WTC11 (cell line): ENCODE results near the gene SPATA19. TPM values are rescaled to one million over a fixed set of nuclear protein-coding genes. Genes with fewer than 3 reads are reported as not detected.

Experiments
- ATAC-seq: fragments of 200-7000 bp; cut with Tn5 transposase; 2 replicates; pipeline ENCODE4 v1.10.0; 2021; ENCODE audit warnings: mild to moderate bottlenecking, moderate library complexity
- CTCF ChIA-PET: fragments of 300-600 bp; sonication (Branson Sonifier 250); formaldehyde crosslinking; loops from one replicate; lab custom pipeline; 2021; ENCODE audit warnings: antibody characterized with exemption; lab: Charles Lee
- POLR2A ChIA-PET: fragments of 350-600 bp; sonication (Branson Sonifier 250); formaldehyde crosslinking; loops from one replicate; lab custom pipeline; 2021; ENCODE audit warnings: antibody characterized with exemption; lab: Charles Lee
- DNase-seq: peaks from one replicate; pipeline ENCODE4 v3.0.0; 2021; ENCODE audit warnings: low spot score
- H3K27ac Mint-ChIP-seq: 2 replicates; pipeline ENCODE4 v1.8.0; 2021; ENCODE audit warnings: mixed read lengths
- H3K27me3 Mint-ChIP-seq: 2 replicates; pipeline ENCODE4 v1.8.0; 2021; ENCODE audit warnings: low read depth, mild to moderate bottlenecking, moderate library complexity, mixed read lengths
- H3K36me3 Mint-ChIP-seq: 2 replicates; pipeline ENCODE4 v1.8.0; 2021; ENCODE audit warnings: mixed read lengths
- H3K4me1 Mint-ChIP-seq: 2 replicates; pipeline ENCODE4 v1.8.0; 2022; ENCODE audit warnings: mixed read lengths
- H3K4me3 Mint-ChIP-seq: 2 replicates; pipeline ENCODE4 v1.8.0; 2021; ENCODE audit warnings: mild to moderate bottlenecking, moderate library complexity, mixed read lengths
- H3K9me3 Mint-ChIP-seq: 2 replicates; pipeline ENCODE4 v1.8.0; 2021; ENCODE audit warnings: mixed read lengths
- FOXP1 ChIP-seq: sonication (generic); formaldehyde crosslinking; IDR thresholded peaks from 2 replicates; pipeline ENCODE4 v1.8.0; 2022; ENCODE audit warnings: missing genetic modification reagents, mild to moderate bottlenecking, moderate library complexity, borderline replicate concordance
- SMAD3 ChIP-seq: sonication (generic); formaldehyde crosslinking; IDR thresholded peaks from 2 replicates; pipeline ENCODE4 v1.8.0; 2022; ENCODE audit warnings: missing genetic modification reagents, mild to moderate bottlenecking, borderline replicate concordance
- SOX15 ChIP-seq: fragments of 250-450 bp; sonication (Bioruptor Pico); IDR thresholded peaks from 2 replicates; pipeline ENCODE4 v1.9.0; 2021; ENCODE audit warnings: mild to moderate bottlenecking
- ZNF121 ChIP-seq: sonication (generic); formaldehyde crosslinking; IDR thresholded peaks from 2 replicates; pipeline ENCODE4 v1.8.0; 2023; ENCODE audit warnings: missing genetic modification reagents
- ZNF138 ChIP-seq: sonication (generic); formaldehyde crosslinking; conservative IDR thresholded peaks from 2 replicates; pipeline ENCODE4 v1.8.1; 2022; ENCODE audit warnings: mild to moderate bottlenecking, moderate library complexity, missing genetic modification reagents
- ZNF263 ChIP-seq: sonication (generic); formaldehyde crosslinking; IDR thresholded peaks from 2 replicates; pipeline ENCODE4 v1.8.1; 2022; ENCODE audit warnings: low read depth, mild to moderate bottlenecking, moderate library complexity, missing genetic modification reagents
- ZNF416 ChIP-seq: fragments of 250-450 bp; sonication (Bioruptor Pico); IDR thresholded peaks from 2 replicates; pipeline ENCODE4 v1.9.0; 2021; ENCODE audit warnings: mild to moderate bottlenecking, inconsistent platforms
- total RNA-seq: library from RNA; stranded (reverse); gene quantifications from 3 replicates; pipeline ENCODE4 v1.2.3, GENCODE V29; 2021
- TF ChIP-seq, protein P1 (sequence below): sonication (generic); formaldehyde crosslinking; IDR thresholded peaks from 2 replicates; pipeline ENCODE4 v1.8.0; 2022; ENCODE audit warnings: missing genetic modification reagents
- TF ChIP-seq, protein P2 (sequence below): sonication (generic); formaldehyde crosslinking; conservative IDR thresholded peaks from 2 replicates; pipeline ENCODE4 v1.8.1; 2023; ENCODE audit warnings: mild to moderate bottlenecking, low read depth, missing genetic modification reagents, moderate library complexity
- TF ChIP-seq, protein P3 (sequence below): sonication (generic); formaldehyde crosslinking; IDR thresholded peaks from 2 replicates; pipeline ENCODE4 v1.8.1; 2023; ENCODE audit warnings: mild to moderate bottlenecking, moderate library complexity, missing genetic modification reagents
- TF ChIP-seq, protein P4 (sequence below): fragments of 250-450 bp; sonication (Bioruptor Pico); conservative IDR thresholded peaks from 2 replicates; pipeline ENCODE4 v1.9.0; 2021; ENCODE audit warnings: mild to moderate bottlenecking
- TF ChIP-seq, protein P5 (sequence below): sonication (generic); formaldehyde crosslinking; IDR thresholded peaks from 2 replicates; pipeline ENCODE4 v1.8.0; 2023; ENCODE audit warnings: missing genetic modification reagents, mild to moderate bottlenecking, borderline replicate concordance
- TF ChIP-seq, protein P6 (sequence below): sonication (generic); formaldehyde crosslinking; IDR thresholded peaks from 2 replicates; pipeline ENCODE4 v1.8.1; 2023; ENCODE audit warnings: mild to moderate bottlenecking, missing genetic modification reagents, borderline replicate concordance

The SPATA19 gene
- total RNA-seq, 1 experiment from 2014 or later: not detected

DNA sequence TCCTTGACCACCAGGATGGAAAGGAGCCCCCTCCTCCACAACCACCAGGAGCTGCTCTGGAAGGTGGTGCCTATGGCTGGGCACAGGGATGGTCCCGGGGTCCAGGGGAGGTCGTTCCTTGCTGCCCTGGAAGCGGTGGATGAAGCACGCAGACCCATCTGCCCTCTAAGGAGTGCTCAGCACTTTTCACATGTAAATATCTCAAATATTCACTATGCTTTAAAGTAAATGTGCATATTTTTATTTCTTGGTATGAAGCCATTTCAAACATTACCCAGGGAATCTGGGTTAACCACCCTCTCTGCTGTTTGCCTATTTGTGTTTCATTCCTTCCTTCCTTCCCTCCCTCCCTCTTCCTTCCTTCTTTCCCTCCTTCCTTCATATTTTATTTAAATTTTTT is 21.7 kb downstream of the SPATA19 start (continued):
- TF ChIP-seq, protein P1, sequence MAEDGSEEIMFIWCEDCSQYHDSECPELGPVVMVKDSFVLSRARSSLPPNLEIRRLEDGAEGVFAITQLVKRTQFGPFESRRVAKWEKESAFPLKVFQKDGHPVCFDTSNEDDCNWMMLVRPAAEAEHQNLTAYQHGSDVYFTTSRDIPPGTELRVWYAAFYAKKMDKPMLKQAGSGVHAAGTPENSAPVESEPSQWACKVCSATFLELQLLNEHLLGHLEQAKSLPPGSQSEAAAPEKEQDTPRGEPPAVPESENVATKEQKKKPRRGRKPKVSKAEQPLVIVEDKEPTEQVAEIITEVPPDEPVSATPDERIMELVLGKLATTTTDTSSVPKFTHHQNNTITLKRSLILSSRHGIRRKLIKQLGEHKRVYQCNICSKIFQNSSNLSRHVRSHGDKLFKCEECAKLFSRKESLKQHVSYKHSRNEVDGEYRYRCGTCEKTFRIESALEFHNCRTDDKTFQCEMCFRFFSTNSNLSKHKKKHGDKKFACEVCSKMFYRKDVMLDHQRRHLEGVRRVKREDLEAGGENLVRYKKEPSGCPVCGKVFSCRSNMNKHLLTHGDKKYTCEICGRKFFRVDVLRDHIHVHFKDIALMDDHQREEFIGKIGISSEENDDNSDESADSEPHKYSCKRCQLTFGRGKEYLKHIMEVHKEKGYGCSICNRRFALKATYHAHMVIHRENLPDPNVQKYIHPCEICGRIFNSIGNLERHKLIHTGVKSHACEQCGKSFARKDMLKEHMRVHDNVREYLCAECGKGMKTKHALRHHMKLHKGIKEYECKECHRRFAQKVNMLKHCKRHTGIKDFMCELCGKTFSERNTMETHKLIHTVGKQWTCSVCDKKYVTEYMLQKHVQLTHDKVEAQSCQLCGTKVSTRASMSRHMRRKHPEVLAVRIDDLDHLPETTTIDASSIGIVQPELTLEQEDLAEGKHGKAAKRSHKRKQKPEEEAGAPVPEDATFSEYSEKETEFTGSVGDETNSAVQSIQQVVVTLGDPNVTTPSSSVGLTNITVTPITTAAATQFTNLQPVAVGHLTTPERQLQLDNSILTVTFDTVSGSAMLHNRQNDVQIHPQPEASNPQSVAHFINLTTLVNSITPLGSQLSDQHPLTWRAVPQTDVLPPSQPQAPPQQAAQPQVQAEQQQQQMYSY (CRISPR knock-in tag): no peak
- TF ChIP-seq, protein P2, sequence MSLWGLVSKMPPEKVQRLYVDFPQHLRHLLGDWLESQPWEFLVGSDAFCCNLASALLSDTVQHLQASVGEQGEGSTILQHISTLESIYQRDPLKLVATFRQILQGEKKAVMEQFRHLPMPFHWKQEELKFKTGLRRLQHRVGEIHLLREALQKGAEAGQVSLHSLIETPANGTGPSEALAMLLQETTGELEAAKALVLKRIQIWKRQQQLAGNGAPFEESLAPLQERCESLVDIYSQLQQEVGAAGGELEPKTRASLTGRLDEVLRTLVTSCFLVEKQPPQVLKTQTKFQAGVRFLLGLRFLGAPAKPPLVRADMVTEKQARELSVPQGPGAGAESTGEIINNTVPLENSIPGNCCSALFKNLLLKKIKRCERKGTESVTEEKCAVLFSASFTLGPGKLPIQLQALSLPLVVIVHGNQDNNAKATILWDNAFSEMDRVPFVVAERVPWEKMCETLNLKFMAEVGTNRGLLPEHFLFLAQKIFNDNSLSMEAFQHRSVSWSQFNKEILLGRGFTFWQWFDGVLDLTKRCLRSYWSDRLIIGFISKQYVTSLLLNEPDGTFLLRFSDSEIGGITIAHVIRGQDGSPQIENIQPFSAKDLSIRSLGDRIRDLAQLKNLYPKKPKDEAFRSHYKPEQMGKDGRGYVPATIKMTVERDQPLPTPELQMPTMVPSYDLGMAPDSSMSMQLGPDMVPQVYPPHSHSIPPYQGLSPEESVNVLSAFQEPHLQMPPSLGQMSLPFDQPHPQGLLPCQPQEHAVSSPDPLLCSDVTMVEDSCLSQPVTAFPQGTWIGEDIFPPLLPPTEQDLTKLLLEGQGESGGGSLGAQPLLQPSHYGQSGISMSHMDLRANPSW (CRISPR knock-in tag): no peak
- TF ChIP-seq FOXP1 (no peak), ZNF138 (CRISPR knock-in tag) (no peak), ZNF121 (no peak)
- TF ChIP-seq, protein P3, sequence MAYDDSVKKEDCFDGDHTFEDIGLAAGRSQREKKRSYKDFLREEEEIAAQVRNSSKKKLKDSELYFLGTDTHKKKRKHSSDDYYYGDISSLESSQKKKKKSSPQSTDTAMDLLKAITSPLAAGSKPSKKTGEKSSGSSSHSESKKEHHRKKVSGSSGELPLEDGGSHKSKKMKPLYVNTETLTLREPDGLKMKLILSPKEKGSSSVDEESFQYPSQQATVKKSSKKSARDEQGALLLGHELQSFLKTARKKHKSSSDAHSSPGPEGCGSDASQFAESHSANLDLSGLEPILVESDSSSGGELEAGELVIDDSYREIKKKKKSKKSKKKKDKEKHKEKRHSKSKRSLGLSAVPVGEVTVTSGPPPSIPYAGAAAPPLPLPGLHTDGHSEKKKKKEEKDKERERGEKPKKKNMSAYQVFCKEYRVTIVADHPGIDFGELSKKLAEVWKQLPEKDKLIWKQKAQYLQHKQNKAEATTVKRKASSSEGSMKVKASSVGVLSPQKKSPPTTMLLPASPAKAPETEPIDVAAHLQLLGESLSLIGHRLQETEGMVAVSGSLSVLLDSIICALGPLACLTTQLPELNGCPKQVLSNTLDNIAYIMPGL (CRISPR knock-in tag): no peak

DNA sequence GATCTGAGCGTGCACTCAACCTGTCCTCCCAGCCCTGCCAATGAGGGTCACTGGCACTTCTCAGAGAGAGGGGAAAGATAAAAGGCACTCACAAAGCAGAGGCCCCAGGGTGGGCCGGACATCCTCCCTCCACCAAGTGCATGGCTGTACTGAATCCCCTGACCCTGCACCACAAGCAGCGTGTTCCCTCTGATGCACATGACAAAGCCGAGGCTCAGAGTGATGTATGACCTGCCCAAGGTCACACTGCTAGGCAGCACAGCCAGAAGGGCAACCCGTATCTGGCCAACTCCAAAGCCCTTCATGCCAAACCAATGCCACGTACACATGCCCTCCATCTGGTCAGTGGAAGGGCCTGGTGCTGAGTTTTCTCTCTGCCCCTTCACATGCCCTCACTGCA is 22.1 kb downstream of the SPATA19 start:
- H3K4me1 Mint-ChIP-seq: peaks cover 6% of the 10 kb centered on the region
- POLR2A ChIA-PET: no interaction called here
- H3K27ac Mint-ChIP-seq: no peak overlapping the region
- H3K9me3 Mint-ChIP-seq: no peaks in the 10 kb centered on the region
- DNase-seq (no peak), ATAC-seq (no peak)
- H3K27me3 Mint-ChIP-seq: no peaks in the 10 kb centered on the region; the same call in 1 of the 2 replicates
- CTCF ChIA-PET: interaction anchor here (0.9 to 3.8 kb wide), 5 partner anchors 12 to 688 kb away, joined by 3 to 61 read pairs (median 21); no protein-coding TSS in a partner anchor
- no peak for TF ChIP-seq ZNF416 (CRISPR knock-in tag)
- TF ChIP-seq, protein P4, sequence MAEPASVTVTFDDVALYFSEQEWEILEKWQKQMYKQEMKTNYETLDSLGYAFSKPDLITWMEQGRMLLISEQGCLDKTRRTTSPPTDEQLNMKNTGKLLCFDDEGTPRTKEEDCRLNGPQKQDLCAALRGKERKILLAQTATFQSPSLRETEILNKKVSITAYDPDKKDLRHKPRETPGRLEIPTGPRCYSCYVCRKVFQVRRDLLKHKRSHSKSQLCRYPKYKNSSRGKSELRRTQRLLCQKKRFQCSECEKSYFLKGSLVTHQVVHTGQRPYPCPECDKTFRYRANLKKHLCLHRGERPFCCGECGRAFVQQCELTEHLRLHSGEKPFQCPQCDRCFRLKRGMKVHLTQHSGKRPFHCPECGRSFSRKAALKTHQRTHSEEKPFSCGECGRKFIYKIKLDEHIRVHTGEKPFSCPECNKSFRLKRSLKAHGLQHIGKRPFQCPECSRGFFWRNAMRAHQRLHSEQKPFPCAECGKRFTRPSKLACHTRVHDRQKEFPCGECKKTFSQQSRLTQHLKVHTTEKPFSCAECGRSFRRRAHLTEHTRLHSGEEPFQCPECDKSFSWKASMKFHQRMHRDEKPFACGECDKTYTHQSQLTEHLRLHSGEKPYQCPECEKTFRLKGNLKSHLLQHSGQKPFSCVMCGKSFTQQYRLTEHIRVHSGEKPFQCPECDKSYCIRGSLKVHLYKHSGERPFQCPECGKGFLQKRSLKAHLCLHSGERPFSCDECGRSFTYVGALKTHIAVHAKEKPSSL (CRISPR knock-in tag): no peak
- TF ChIP-seq, protein P5, sequence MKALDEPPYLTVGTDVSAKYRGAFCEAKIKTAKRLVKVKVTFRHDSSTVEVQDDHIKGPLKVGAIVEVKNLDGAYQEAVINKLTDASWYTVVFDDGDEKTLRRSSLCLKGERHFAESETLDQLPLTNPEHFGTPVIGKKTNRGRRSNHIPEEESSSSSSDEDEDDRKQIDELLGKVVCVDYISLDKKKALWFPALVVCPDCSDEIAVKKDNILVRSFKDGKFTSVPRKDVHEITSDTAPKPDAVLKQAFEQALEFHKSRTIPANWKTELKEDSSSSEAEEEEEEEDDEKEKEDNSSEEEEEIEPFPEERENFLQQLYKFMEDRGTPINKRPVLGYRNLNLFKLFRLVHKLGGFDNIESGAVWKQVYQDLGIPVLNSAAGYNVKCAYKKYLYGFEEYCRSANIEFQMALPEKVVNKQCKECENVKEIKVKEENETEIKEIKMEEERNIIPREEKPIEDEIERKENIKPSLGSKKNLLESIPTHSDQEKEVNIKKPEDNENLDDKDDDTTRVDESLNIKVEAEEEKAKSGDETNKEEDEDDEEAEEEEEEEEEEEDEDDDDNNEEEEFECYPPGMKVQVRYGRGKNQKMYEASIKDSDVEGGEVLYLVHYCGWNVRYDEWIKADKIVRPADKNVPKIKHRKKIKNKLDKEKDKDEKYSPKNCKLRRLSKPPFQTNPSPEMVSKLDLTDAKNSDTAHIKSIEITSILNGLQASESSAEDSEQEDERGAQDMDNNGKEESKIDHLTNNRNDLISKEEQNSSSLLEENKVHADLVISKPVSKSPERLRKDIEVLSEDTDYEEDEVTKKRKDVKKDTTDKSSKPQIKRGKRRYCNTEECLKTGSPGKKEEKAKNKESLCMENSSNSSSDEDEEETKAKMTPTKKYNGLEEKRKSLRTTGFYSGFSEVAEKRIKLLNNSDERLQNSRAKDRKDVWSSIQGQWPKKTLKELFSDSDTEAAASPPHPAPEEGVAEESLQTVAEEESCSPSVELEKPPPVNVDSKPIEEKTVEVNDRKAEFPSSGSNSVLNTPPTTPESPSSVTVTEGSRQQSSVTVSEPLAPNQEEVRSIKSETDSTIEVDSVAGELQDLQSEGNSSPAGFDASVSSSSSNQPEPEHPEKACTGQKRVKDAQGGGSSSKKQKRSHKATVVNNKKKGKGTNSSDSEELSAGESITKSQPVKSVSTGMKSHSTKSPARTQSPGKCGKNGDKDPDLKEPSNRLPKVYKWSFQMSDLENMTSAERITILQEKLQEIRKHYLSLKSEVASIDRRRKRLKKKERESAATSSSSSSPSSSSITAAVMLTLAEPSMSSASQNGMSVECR (CRISPR knock-in tag): no peak
- TF ChIP-seq SOX15 (CRISPR knock-in tag): no peak
- TF ChIP-seq, protein P6, sequence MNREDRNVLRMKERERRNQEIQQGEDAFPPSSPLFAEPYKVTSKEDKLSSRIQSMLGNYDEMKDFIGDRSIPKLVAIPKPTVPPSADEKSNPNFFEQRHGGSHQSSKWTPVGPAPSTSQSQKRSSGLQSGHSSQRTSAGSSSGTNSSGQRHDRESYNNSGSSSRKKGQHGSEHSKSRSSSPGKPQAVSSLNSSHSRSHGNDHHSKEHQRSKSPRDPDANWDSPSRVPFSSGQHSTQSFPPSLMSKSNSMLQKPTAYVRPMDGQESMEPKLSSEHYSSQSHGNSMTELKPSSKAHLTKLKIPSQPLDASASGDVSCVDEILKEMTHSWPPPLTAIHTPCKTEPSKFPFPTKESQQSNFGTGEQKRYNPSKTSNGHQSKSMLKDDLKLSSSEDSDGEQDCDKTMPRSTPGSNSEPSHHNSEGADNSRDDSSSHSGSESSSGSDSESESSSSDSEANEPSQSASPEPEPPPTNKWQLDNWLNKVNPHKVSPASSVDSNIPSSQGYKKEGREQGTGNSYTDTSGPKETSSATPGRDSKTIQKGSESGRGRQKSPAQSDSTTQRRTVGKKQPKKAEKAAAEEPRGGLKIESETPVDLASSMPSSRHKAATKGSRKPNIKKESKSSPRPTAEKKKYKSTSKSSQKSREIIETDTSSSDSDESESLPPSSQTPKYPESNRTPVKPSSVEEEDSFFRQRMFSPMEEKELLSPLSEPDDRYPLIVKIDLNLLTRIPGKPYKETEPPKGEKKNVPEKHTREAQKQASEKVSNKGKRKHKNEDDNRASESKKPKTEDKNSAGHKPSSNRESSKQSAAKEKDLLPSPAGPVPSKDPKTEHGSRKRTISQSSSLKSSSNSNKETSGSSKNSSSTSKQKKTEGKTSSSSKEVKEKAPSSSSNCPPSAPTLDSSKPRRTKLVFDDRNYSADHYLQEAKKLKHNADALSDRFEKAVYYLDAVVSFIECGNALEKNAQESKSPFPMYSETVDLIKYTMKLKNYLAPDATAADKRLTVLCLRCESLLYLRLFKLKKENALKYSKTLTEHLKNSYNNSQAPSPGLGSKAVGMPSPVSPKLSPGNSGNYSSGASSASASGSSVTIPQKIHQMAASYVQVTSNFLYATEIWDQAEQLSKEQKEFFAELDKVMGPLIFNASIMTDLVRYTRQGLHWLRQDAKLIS (CRISPR knock-in tag): no peak
- TF ChIP-seq ZNF263 (CRISPR knock-in tag): no peak
- no peak for TF ChIP-seq SMAD3 (CRISPR knock-in tag)
- H3K36me3 Mint-ChIP-seq: no peaks in the 10 kb centered on the region
- H3K4me3 Mint-ChIP-seq: no peak overlapping the region
